Heart left ventricle (tissue), 13 donors: ENCODE data around the gene FBF1.

Experiments used
- CTCF ChIP-seq, 12 donors: fragments of 200-600 bp; sonication (generic) in 4 of 12; IDR thresholded peaks; one replicate each; pipeline versions ENCODE4 v1.5.0 to v1.8.0; 2018 to 2022; ENCODE audit warnings: antibody characterized with exemption in 12 of 12, mild to moderate bottlenecking in 5 of 12
- POLR2A ChIP-seq, 2 donors: fragments of 450-650 bp; IDR thresholded peaks; one replicate each; pipeline ENCODE4 v1.6.1; 2017; ENCODE audit warnings: antibody characterized with exemption in 2 of 2, mild to moderate bottlenecking in 2 of 2, moderate library complexity in 2 of 2
- donor health status: ischemic (EF 13 %, LVEDD 7.1; RV severe dilation, severe dysfunction).
- donor health status: DM: no; HTN: yes; CAD: no.
- donor health status: DM: no; HTN: no; CAD: no.
- donor health status: ischemic (EF 25% LVEDD 6.9; RV normal size, moderate dysfunction).
- donor health status: ischemic (EF 25% LVEDD 5.7; RV mildly dilated, moderate dysfunction).
- donor health status: ischemic (EF 35%, LVEDD 5.7; RV mildly dilated, moderate dysfunction).
- donor health status: nonischemic (EF 11% LVEDD 7.7; RV severe dilation, severe dysfunction).
- donor health status: DM: yes; HTN: yes; CAD: no.
- donor health status: PGD.
- donor health status: ischemic (EF 29% LVEDD 5.4; RV normal size, mild dysfunction).
- donor health status: nonischemic (EF 23%, LVEDD 6.1; RV moderate dilation, normal function).

GRCh38 chr17:75978938-75979704 lies 38.3 kb upstream of the FBF1 start, which contains the start of the genes ACOX1 and TEN1:
- TF ChIP-seq CTCF (IDR thresholded peaks at IDR 0.05) (peak in 11 of 12 donors; percentile 8 to 64 (median 34)), POLR2A (IDR thresholded peaks at IDR 0.05) (peak; percentile 25 to 94)
